ENCODE data around the gene CDK5RAP2.
A peak's percentile ranks its signal among the peaks of the same experiment; 100 is the strongest.
"Not testable (repeated sequence)": the region's sequence is repeated elsewhere in the genome, so short reads cannot be mapped to it uniquely, and the experiment has no call there.

The CDK5RAP2 gene

GRCh38 chr9:120505186-120505585 is 74.8 kb downstream of the CDK5RAP2 start:
- no peak overlapping the region for H3K27ac Mint-ChIP-seq
- no peaks in the 10 kb centered on the region for H3K27me3 Mint-ChIP-seq (ENCODE audit: low read depth)
- H3K4me3 Mint-ChIP-seq: no peak overlapping the region
- H3K4me1 Mint-ChIP-seq (ENCODE audit: low read depth): peaks cover 2% of the 10 kb centered on the region
- peaks cover 15% of the 10 kb centered on the region for H3K9me3 Mint-ChIP-seq
- peaks cover 80% of the 10 kb centered on the region for H3K36me3 Mint-ChIP-seq (ENCODE audit: low read depth)
- DNase-seq (ENCODE audit: low spot score): no peak

GRCh38 chr9:120500733-120501132 is 79.2 kb downstream of the CDK5RAP2 start:
- peaks cover 56% of the 10 kb centered on the region for H3K36me3 Mint-ChIP-seq (ENCODE audit: low read depth)
- H3K9me3 Mint-ChIP-seq: peaks cover under 1% of the 10 kb centered on the region

DNA sequence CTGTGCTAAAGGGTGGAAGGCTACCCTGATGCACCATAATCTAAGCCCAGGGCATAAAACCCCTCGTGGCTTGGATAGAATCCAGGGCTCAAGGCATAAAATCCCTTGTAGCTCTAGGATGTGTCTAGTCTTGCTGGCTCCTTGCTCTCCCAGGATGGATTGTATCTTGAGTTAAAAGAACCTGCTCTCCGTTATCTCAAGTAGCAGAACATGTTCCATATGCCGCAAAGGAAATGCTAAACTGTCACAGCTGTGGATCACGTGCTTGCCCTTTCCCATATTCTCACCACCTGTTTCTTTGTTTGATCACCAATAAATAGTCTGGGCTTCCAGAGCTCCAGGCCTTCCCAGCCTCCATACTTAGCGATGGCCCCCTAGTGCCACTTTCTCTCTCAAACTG is 82.1 kb downstream of the CDK5RAP2 start:
- H3K36me3 Mint-ChIP-seq (ENCODE audit: low read depth): peaks cover 42% of the 10 kb centered on the region
- H3K9me3 Mint-ChIP-seq; H3K27ac Mint-ChIP-seq; H3K4me1 Mint-ChIP-seq (ENCODE audit: low read depth); H3K27me3 Mint-ChIP-seq (ENCODE audit: low read depth); DNase-seq (ENCODE audit: low spot score); H3K4me3 Mint-ChIP-seq: not testable (repeated sequence)

More at GRCh38 chr9:120500733-120501132, 79.2 kb downstream of the CDK5RAP2 start:
- Mint-ChIP-seq H3K27ac (no peak overlapping the region), H3K27me3 (ENCODE audit: low read depth) (no peaks in the 10 kb centered on the region), H3K4me3 (no peak overlapping the region), H3K4me1 (ENCODE audit: low read depth) (peaks cover 2% of the 10 kb centered on the region)
- no peak for DNase-seq (ENCODE audit: low spot score)

- not testable (repeated sequence) for H3K4me1 Mint-ChIP-seq (ENCODE audit: low read depth); H3K27me3 Mint-ChIP-seq (ENCODE audit: low read depth); DNase-seq (ENCODE audit: low spot score); H3K27ac Mint-ChIP-seq; H3K9me3 Mint-ChIP-seq; H3K4me3 Mint-ChIP-seq
- H3K36me3 Mint-ChIP-seq (ENCODE audit: low read depth): peaks cover 30% of the 10 kb centered on the region
Measured at GRCh38 chr9:120496438-120496837, 83.5 kb downstream of the CDK5RAP2 start.

DNA sequence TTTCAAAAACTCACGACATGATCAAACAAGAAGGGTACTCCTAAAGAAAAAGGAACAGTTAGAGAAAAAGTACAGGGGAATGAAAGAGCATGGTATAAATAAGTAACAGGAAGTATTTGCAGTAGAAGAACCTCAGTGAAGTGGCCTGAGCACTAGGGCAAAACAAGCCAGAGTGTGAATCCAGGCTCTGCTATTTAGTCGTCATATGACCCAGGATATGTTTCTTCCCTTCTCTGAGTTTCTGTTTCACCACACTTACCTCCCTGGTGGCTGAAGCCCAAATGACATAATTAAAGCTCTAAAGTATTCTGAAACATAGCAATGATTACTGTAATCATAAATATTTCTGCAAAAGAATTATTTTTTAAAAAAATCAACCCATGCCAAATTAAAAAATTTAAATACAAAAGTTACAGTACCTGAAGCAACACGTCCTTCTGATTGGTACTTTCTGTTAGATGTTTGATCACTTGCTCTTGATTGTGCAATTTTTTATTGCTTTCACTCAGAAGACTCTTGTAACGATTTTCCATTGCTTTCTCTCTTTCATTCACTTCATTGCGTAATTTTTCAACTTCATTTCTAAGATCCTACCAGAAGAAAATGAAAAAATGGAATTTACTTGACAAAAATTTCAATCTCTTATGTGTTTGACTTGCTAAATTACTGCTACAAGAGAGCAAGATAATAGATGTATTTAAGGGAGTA is 88.9 kb downstream of the CDK5RAP2 start:
- peaks cover 5% of the 10 kb centered on the region for H3K9me3 Mint-ChIP-seq
- no peaks in the 10 kb centered on the region for H3K27me3 Mint-ChIP-seq (ENCODE audit: low read depth)
- peak overlapping the region; percentile 40 for H3K27ac Mint-ChIP-seq
- no peak for DNase-seq (ENCODE audit: low spot score)
- no peak overlapping the region for H3K4me3 Mint-ChIP-seq
- peaks cover 3% of the 10 kb centered on the region for H3K4me1 Mint-ChIP-seq (ENCODE audit: low read depth)
- peaks cover 42% of the 10 kb centered on the region for H3K36me3 Mint-ChIP-seq (ENCODE audit: low read depth)

DNA sequence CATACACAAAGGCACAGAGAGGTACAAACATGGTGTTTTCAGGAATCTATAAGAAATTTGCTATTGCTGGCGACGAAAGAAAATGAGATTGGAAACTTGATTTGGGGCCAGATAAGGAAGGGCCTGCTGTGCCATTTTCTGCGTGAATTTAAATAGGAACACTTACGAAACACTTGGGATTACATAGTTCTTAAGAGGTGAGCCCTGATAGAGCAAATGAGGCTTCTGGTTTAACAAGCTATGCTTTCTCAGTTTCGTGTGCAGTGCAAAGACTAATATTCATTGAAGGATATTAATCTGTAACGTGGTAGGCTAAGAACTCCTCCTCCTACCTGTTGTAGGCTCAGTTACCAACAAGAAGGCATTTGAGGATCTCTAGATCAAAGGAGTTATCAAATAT is 93.1 kb downstream of the CDK5RAP2 start:
- Mint-ChIP-seq H3K4me1 (ENCODE audit: low read depth) (peaks cover 3% of the 10 kb centered on the region), H3K4me3 (no peak overlapping the region), H3K36me3 (ENCODE audit: low read depth) (peaks cover 46% of the 10 kb centered on the region)

DNA sequence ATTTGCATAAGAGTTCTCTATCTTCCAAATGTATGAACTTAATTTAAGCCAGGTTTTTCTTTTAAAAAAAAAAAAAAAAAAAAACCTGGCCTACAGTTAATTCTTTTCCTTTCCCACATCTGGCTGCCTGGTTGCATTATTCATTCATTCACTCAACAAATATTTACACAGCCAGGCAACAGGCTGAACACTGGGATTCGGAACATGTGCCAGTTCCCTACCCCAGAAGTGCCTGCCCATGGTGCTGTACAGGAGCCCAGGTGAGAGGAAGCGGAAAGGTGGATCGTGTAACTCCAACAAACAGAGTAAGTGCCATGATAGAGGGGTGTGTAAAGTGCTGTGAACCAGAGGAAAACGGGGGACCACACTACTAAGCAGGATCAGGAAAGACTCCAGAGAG is 93.6 kb downstream of the CDK5RAP2 start:
- H3K9me3 Mint-ChIP-seq: no peaks in the 10 kb centered on the region
- H3K27me3 Mint-ChIP-seq (ENCODE audit: low read depth): no peaks in the 10 kb centered on the region
- H3K4me1 Mint-ChIP-seq (ENCODE audit: low read depth): peaks cover 2% of the 10 kb centered on the region
- no peak overlapping the region for H3K4me3 Mint-ChIP-seq
- no peak for DNase-seq (ENCODE audit: low spot score)
- peaks cover 44% of the 10 kb centered on the region for H3K36me3 Mint-ChIP-seq (ENCODE audit: low read depth)
- H3K27ac Mint-ChIP-seq: no peak overlapping the region

More for the DNA sequence above, 93.1 kb downstream of the CDK5RAP2 start:
- no peak for DNase-seq (ENCODE audit: low spot score)
- no peaks in the 10 kb centered on the region for H3K9me3 Mint-ChIP-seq
- no peak overlapping the region for H3K27ac Mint-ChIP-seq
- no peaks in the 10 kb centered on the region for H3K27me3 Mint-ChIP-seq (ENCODE audit: low read depth)

- DNase-seq (ENCODE audit: low spot score): no peak
- Mint-ChIP-seq H3K9me3 (no peaks in the 10 kb centered on the region), H3K27ac (no peak overlapping the region), H3K36me3 (ENCODE audit: low read depth) (peaks cover 40% of the 10 kb centered on the region), H3K27me3 (ENCODE audit: low read depth) (no peaks in the 10 kb centered on the region), H3K4me3 (no peak overlapping the region), H3K4me1 (ENCODE audit: low read depth) (peaks cover 1% of the 10 kb centered on the region)
Measured at GRCh38 chr9:120485788-120486187, 94.2 kb downstream of the CDK5RAP2 start.

DNA sequence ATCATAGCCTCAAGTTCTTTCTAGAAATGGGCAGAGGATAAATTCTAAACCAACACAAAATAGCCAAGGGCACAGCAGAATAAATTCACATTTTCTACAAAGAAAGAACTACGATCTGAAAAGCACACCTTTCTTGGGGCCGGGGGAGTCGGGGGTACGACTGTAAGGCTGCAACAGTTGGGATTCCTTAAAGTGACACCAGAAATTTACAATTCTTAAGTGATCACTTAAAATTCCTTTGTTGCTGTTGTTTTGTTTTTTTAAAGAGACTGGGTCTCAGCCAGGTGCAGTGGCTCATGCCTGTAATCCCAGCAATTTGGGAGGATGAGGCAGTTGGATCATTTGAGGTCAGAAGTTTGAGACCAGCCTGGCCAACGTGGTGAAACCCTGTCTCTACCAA is 95.8 kb downstream of the CDK5RAP2 start:
- Mint-ChIP-seq H3K27ac (no peak overlapping the region), H3K36me3 (ENCODE audit: low read depth) (peaks cover 28% of the 10 kb centered on the region), H3K9me3 (no peaks in the 10 kb centered on the region), H3K27me3 (ENCODE audit: low read depth) (no peaks in the 10 kb centered on the region), H3K4me3 (no peak overlapping the region), H3K4me1 (ENCODE audit: low read depth) (no peaks in the 10 kb centered on the region)
- no peak for DNase-seq (ENCODE audit: low spot score)

DNA sequence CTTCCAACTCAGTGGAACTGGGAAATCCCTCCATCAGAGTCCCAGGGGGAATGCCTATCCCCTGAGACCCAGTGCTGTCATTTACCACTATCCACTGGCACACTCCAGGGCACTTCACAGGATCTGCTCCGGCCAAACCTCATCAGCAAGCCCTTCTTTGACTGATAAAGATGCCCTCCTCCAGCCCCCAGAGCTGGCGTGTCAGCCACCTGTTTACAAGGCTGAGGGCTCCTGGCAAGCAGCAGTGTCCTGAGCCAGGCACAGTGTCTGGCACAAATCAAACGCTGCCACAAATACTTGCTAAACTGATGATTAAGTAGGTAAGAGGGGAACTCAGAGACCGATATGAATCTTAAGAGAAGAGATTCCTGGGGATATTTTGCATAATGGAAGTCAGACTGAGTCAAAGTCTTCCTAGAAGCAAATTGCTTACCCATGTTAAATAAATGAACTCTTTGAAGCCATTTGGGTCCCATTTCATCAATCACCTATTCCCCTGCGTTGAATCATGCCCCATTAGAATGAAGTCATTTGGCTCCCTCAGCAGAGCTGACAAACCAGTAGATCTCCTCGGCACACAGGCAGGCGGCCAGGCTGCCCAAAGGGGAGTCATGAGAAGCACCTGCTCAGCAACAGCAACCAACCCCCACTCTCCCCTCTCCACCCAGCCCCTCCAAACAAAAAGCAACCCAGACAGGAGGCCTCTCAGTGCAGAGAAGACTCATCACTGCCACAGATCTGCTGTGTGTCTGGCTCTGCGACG is 97.4 kb downstream of the CDK5RAP2 start:
- Mint-ChIP-seq H3K4me1 (ENCODE audit: low read depth) (no peaks in the 10 kb centered on the region), H3K27ac (no peak overlapping the region), H3K4me3 (no peak overlapping the region), H3K9me3 (no peaks in the 10 kb centered on the region), H3K36me3 (ENCODE audit: low read depth) (peaks cover 25% of the 10 kb centered on the region), H3K27me3 (ENCODE audit: low read depth) (no peaks in the 10 kb centered on the region)
- no peak for DNase-seq (ENCODE audit: low spot score)

- Mint-ChIP-seq H3K27ac (no peak overlapping the region), H3K36me3 (ENCODE audit: low read depth) (peaks cover 28% of the 10 kb centered on the region), H3K9me3 (no peaks in the 10 kb centered on the region), H3K4me3 (no peak overlapping the region), H3K27me3 (ENCODE audit: low read depth) (no peaks in the 10 kb centered on the region), H3K4me1 (ENCODE audit: low read depth) (no peaks in the 10 kb centered on the region)
- DNase-seq (ENCODE audit: low spot score): no peak
Measured at GRCh38 chr9:120481846-120482245, 98.1 kb downstream of the CDK5RAP2 start.

DNA sequence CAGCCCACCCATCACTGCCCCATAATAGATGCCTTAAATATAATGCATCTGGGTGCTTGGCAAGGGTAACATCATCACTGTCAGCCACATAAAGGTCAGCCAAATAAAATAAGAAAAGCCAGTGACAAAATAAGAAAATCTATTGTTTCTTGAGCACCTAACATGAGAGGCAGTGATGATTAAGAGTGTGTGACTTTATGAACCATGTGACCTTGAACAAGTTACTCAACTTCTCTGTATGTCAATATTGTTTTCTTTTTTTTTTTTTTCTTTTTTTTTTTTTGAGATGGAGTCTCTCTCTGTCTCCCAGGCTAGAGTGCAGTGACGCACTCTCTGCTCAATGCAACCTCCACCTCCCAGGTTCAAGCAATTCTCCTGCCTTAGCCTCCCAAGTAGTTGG is 98.7 kb downstream of the CDK5RAP2 start:
- no peak for DNase-seq (ENCODE audit: low spot score)
- Mint-ChIP-seq H3K27me3 (ENCODE audit: low read depth) (no peaks in the 10 kb centered on the region), H3K9me3 (no peaks in the 10 kb centered on the region), H3K4me3 (no peak overlapping the region), H3K4me1 (ENCODE audit: low read depth) (no peaks in the 10 kb centered on the region), H3K36me3 (ENCODE audit: low read depth) (peaks cover 24% of the 10 kb centered on the region), H3K27ac (no peak overlapping the region)

DNA sequence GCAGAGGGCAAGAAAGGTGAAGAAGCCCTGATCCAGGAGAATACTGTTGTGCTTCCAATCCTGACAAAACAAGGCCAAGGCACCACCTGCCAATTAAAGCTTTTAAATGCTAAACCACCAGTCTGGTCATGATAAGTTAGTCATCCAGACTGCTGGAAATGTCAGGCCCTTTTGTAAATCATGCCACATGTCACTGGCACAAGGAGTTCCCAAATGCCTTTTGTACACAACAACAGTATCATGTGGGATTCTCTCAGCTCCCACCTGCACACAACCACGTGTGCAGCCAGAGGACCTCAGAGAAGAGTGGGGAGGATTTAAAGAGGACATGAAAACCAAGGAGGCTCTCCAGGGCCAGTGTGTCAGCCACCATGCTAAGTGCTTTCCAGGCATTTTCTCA is 99.3 kb downstream of the CDK5RAP2 start:
- Mint-ChIP-seq H3K36me3 (ENCODE audit: low read depth) (peaks cover 27% of the 10 kb centered on the region), H3K27ac (no peak overlapping the region), H3K27me3 (ENCODE audit: low read depth) (no peaks in the 10 kb centered on the region), H3K9me3 (no peaks in the 10 kb centered on the region), H3K4me3 (no peak overlapping the region), H3K4me1 (ENCODE audit: low read depth) (no peaks in the 10 kb centered on the region)
- DNase-seq (ENCODE audit: low spot score): no peak

DNA sequence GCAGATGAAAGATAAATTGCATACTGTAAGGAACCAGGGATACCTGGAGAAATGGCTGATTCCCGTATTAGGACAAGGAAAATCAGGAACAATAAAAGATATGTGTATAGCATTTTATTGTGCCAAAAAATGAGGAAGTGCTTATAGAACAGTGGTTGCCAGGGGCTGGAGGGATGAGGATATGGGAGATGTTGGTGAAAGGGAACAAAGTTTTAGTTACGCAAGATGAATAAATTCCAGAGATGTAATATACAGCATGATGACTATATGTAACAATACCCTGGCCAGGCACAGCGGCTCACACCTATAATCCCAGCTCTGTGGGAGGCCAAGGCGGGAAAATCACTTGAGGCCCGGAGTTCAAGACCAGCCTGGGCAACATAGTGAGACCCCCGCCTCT is 101.8 kb downstream of the CDK5RAP2 start:
- H3K27me3 Mint-ChIP-seq (ENCODE audit: low read depth): no peaks in the 10 kb centered on the region
- H3K27ac Mint-ChIP-seq: no peak overlapping the region
- H3K4me3 Mint-ChIP-seq: no peak overlapping the region
- peaks cover 4% of the 10 kb centered on the region for H3K4me1 Mint-ChIP-seq (ENCODE audit: low read depth)
- no peaks in the 10 kb centered on the region for H3K9me3 Mint-ChIP-seq
- peaks cover 32% of the 10 kb centered on the region for H3K36me3 Mint-ChIP-seq (ENCODE audit: low read depth)
- no peak for DNase-seq (ENCODE audit: low spot score)
